GM23338 (cell line): Measurements from ENCODE around the gene RASSF10.

Experiments used
- CREB1 ChIP-seq: fragments of 250-450 bp; sonication (Bioruptor Pico); IDR thresholded peaks from 2 replicates; pipeline ENCODE4 v1.5.0; 2020; ENCODE audit warnings: low read depth, mild to moderate bottlenecking, moderate library complexity
- CTCF ChIP-seq, 2 experiments: fragments of 200-600 bp in 1 of 2; sonication (generic) in 1 of 2; conservative IDR thresholded peaks; 2 replicates each; pipeline versions ENCODE4 v1.5.1 to v1.6.1; 2016 to 2017; ENCODE audit warnings: antibody characterized with exemption in 2 of 2, low read depth in 2 of 2, mild to moderate bottlenecking in 2 of 2, moderate library complexity in 1 of 2
- ETS1 ChIP-seq: IDR thresholded peaks from 2 replicates; pipeline ENCODE4 v1.6.1; 2016; ENCODE audit warnings: antibody characterized with exemption
- EZH2 ChIP-seq: fragments of 200-600 bp; sonication (generic); IDR thresholded peaks from one replicate; pipeline ENCODE4 v1.8.0; 2017; ENCODE audit warnings: antibody characterized with exemption, mild to moderate bottlenecking, low read depth; ENCODE audit not compliant: unreplicated experiment
- EZH2phosphoT487 ChIP-seq: fragments of 200-600 bp; sonication (generic); IDR thresholded peaks from one replicate; pipeline ENCODE4 v1.8.1; 2018; ENCODE audit warnings: antibody characterized with exemption; ENCODE audit not compliant: unreplicated experiment
- POLR2AphosphoS5 ChIP-seq: IDR thresholded peaks from 2 replicates; pipeline ENCODE4 v1.6.1; 2016; ENCODE audit warnings: antibody characterized with exemption, low read depth
- REST ChIP-seq: IDR thresholded peaks from one replicate; pipeline ENCODE4 v1.6.1; 2018; ENCODE audit warnings: antibody characterized with exemption; ENCODE audit not compliant: unreplicated experiment
- STAT1 ChIP-seq: IDR thresholded peaks from one replicate; pipeline ENCODE4 v1.6.1; 2016; ENCODE audit warnings: antibody characterized with exemption; ENCODE audit not compliant: unreplicated experiment

DNA sequence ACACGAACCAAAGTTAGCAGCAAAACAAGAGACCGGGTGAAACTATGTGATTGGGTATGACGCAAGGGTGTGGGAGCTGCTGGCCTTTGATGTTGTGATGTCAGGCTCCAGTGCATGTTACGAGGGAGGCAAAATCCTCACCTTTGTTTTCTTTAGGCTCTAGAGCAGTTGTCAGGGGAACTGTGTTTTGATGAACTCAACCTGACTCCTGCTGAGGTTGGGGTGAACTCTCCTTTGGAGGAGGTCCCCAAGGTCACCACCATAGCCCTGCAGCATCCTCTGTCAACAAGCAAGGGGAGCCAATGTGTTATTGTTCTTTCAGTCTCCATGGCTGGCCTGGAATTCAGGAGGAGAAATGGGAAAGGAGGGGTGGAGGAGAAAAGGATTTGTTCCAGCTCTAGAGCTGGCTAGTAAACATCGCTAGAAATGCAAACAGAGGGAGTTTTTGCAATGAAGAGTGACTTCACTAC, 33.8 kb downstream of the RASSF10 start:
- TF ChIP-seq EZH2phosphoT487: no peak
- no peak for TF ChIP-seq CTCF (conservative IDR thresholded peaks at IDR 0.05; ENCODE audit: low read depth in 2 of 2)
- no peak for TF ChIP-seq ETS1
- TF ChIP-seq EZH2: no peak
- TF ChIP-seq CREB1 (CRISPR knock-in tag): no peak
- TF ChIP-seq REST: no peak
- TF ChIP-seq POLR2AphosphoS5: no peak
- TF ChIP-seq STAT1: no peak
